ENCODE measurements around the gene CDCP1.

Gene CDCP1

GRCh38 chr3:45139372-45140140 is 6.6 kb downstream of the CDCP1 start:
- no peak for DNase-seq (ENCODE audit: low read depth in 2 of 2)

GRCh38 chr3:45137656-45138181 is 8.5 kb downstream of the CDCP1 start:
- no peak for DNase-seq (ENCODE audit: low read depth in 2 of 2)

- no peak for DNase-seq (ENCODE audit: low read depth in 2 of 2)
Observed at GRCh38 chr3:45135959-45136358, 10.2 kb downstream of the CDCP1 start.

- no peak for DNase-seq (ENCODE audit: low read depth in 2 of 2)
Observed at GRCh38 chr3:45134758-45135521, 11.2 kb downstream of the CDCP1 start.

- no peak for DNase-seq (ENCODE audit: low read depth in 2 of 2)
Observed at GRCh38 chr3:45132568-45133211, 13.5 kb downstream of the CDCP1 start.

- no peak for DNase-seq (ENCODE audit: low read depth in 2 of 2)
Observed at GRCh38 chr3:45131201-45131600, 15.0 kb downstream of the CDCP1 start.

- DNase-seq (ENCODE audit: low read depth in 2 of 2): no peak
Observed at GRCh38 chr3:45130476-45130875, 15.7 kb downstream of the CDCP1 start.

GRCh38 chr3:45128950-45129349 is 17.2 kb downstream of the CDCP1 start:
- no peak for DNase-seq (ENCODE audit: low read depth in 2 of 2)

GRCh38 chr3:45127130-45127822 is 18.9 kb downstream of the CDCP1 start:
- no peak for DNase-seq (ENCODE audit: low read depth in 2 of 2)

- no peak for DNase-seq (ENCODE audit: low read depth in 2 of 2)
Observed at GRCh38 chr3:45126730-45127129, 19.4 kb downstream of the CDCP1 start.

GRCh38 chr3:45125550-45126026 is 20.6 kb downstream of the CDCP1 start:
- no peak for DNase-seq (ENCODE audit: low read depth in 2 of 2)

- DNase-seq (ENCODE audit: low read depth in 2 of 2): no peak
Observed at GRCh38 chr3:45124956-45125355, 21.2 kb downstream of the CDCP1 start.

GRCh38 chr3:45124352-45124751 is 21.8 kb downstream of the CDCP1 start:
- DNase-seq (ENCODE audit: low read depth in 2 of 2): no peak

- DNase-seq (ENCODE audit: low read depth in 2 of 2): no peak
Observed at GRCh38 chr3:45123581-45124269, 22.5 kb downstream of the CDCP1 start.

GRCh38 chr3:45123030-45123429 is 23.1 kb downstream of the CDCP1 start:
- no peak for DNase-seq (ENCODE audit: low read depth in 2 of 2)

GRCh38 chr3:45120359-45121158 is 25.6 kb downstream of the CDCP1 start:
- DNase-seq (ENCODE audit: low read depth in 2 of 2): no peak

GRCh38 chr3:45119824-45120358 is 26.3 kb downstream of the CDCP1 start:
- DNase-seq (ENCODE audit: low read depth in 2 of 2): no peak

- DNase-seq (ENCODE audit: low read depth in 2 of 2): no peak
Observed at GRCh38 chr3:45119376-45119775, 26.8 kb downstream of the CDCP1 start.

- no peak for DNase-seq (ENCODE audit: low read depth in 2 of 2)
Observed at GRCh38 chr3:45118615-45119071, 27.5 kb downstream of the CDCP1 start.

- DNase-seq (ENCODE audit: low read depth in 2 of 2): no peak
Observed at GRCh38 chr3:45116350-45116749, 29.8 kb downstream of the CDCP1 start.

Data from stimulated activated CD8-positive, alpha-beta memory T cell treated with anti-CD3 and anti-CD28 coated beads, Interleukin-15, amount 100 ng/mL, for 48 hours (primary cell).